ENCODE data around the gene COQ9.

DNA sequence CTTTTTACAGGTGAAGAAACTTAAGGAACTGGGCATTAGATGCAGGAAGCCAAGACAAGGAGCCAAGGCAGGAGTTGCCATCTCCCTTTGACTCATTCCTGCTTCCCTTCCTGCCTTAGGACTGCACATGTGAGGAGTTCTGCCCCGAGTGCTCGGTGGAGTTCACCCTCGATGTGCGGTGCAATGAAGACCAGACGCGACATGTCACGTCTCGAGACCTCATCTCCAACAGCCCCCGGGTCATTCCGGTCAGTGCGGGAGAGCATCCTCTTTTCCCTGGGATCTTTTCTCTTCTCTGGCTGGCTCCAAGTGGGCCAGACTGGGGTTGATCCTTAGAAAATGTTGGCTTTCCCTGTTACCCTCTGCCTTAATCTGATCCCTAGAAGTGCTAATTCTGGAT lies 21.8 kb downstream of the COQ9 start:
- TF ChIP-seq POLR2A (IDR thresholded peaks at IDR 0.05; ENCODE audit: low read depth, low read length) (no peak), POLR2AphosphoS5 (IDR thresholded peaks at IDR 0.05; ENCODE audit: low read depth, low read length) (no peak)
